HUES6 (cell line): ENCODE data around the gene EIF4G1.
A peak's percentile ranks its signal among the peaks of the same experiment; 100 is the strongest.

Source experiments
- H3K27ac ChIP-seq: 2 replicates; pipeline ENCODE4 v1.7.0; 2013; ENCODE audit warnings: low read depth, mild to moderate bottlenecking, low read length, inconsistent platforms
- H3K27me3 ChIP-seq: 2 replicates; pipeline ENCODE4 v1.6.1; 2013; ENCODE audit warnings: low read length; ENCODE audit not compliant: control insufficient read depth, insufficient read depth
- H3K36me3 ChIP-seq: 2 replicates; pipeline ENCODE4 v1.6.1; 2013; ENCODE audit warnings: low read length; ENCODE audit not compliant: control insufficient read depth, insufficient read depth
- H3K4me1 ChIP-seq: 2 replicates; pipeline ENCODE4 v1.6.1; 2013; ENCODE audit warnings: low read length; ENCODE audit not compliant: control insufficient read depth, insufficient read depth
- H3K4me3 ChIP-seq: 2 replicates; pipeline ENCODE4 v1.5.1; 2013; ENCODE audit warnings: low read depth, low read length
- H3K9ac ChIP-seq: one replicate; pipeline ENCODE4 v1.6.1; 2013; ENCODE audit warnings: mild to moderate bottlenecking, low read length
- H3K9me3 ChIP-seq: 2 replicates; pipeline ENCODE4 v1.6.1; 2013; ENCODE audit warnings: low read depth, low read length; ENCODE audit not compliant: control insufficient read depth, insufficient read depth

Gene EIF4G1

DNA sequence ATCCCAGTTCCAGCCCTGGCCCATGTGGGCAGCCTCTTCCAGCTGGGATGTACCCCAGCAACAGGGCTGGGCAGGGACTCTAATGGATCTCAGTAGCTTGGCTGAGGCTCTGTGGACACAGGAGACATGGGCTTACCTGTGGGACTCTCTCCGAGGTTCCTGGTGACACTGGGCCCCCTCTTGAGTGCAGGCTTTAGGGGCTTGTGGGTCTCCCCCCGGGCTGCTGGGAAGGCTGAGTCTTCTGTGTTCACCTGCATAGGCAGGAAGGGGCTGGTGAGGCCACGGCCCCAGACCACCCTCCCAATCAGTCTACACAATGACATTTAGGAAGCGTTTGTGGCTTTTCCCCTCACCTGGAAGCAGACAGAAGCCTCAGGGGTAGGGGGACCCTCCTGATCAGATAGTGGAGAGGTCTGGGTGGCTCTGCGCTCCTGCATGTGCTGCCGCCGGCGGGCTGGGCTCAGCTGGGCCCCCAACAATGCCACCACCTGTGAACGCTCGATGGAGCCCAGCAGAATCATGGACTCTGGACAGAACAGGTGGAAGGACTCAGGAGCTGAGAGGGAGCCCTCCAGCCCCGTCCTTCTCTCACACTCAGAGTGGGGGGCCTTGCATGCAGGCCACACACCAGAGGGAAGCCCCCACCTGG lies 38.6 kb downstream of the EIF4G1 start:
- H3K4me3 ChIP-seq: no peak overlapping the region
- no peak overlapping the region for H3K9ac ChIP-seq
- H3K4me1 ChIP-seq: peaks cover 13% of the 10 kb centered on the region; the same call in 1 of the 2 replicates
- H3K27me3 ChIP-seq: no peaks in the 10 kb centered on the region
- H3K27ac ChIP-seq: no peak overlapping the region
- H3K36me3 ChIP-seq: peaks cover 54% of the 10 kb centered on the region
- H3K9me3 ChIP-seq: no peaks in the 10 kb centered on the region

DNA sequence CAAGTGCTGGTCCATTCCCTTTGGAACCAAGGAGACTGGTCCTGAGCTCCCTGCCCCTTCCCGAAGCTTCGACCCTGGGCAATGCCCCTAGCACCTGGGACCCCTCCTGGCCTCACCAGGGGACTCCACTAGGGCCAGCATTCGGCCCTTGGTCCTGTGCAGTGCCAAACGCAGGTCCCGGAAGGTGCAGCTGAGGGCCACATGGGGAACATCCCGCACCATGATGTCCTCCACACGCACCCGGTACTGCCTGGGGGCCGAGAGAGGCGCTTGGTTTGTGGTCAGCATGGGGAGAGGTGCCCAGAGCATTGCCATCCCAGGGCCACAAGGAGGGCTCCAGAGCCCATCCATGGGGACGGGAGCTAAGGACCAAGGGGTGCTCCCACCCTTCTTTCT lies 39.1 kb downstream of the EIF4G1 start:
- Histone ChIP-seq H3K27ac (no peak overlapping the region), H3K9me3 (no peaks in the 10 kb centered on the region), H3K4me1 (peaks cover 13% of the 10 kb centered on the region; the same call in 1 of the 2 replicates), H3K27me3 (no peaks in the 10 kb centered on the region), H3K9ac (no peak overlapping the region), H3K4me3 (no peak overlapping the region), H3K36me3 (peaks cover 60% of the 10 kb centered on the region)

DNA sequence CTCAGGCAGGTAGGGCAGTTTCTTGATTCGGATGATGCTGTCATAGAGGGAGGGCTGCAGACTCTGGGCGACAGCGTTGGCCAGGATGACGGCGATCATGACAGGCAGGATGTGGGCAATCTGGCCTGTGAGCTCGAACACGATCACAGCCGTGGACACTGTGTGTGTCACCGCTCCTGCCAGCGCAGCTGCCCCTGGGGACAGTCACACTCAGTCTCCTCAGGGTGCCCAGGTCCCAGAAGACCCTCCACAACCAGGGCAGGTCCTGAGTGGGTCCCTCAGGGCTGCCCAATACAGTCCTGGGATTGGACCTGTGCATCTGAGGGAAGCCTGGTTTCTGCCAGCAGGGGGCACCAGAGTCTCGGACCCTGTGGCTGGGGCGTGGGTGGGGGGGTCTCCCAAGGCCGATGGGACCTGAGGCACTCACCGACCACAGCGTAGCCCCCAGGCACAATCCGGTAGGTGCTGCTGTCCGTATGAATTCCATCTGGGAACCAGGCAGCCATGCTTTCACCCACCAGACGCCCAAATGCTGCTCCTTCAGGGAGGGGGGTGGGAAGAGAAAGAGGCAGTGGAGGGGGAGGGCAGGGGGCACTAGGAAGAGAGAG lies 39.8 kb downstream of the EIF4G1 start:
- H3K27me3 ChIP-seq: no peaks in the 10 kb centered on the region
- no peak overlapping the region for H3K27ac ChIP-seq
- H3K4me3 ChIP-seq: no peak overlapping the region
- H3K9ac ChIP-seq: no peak overlapping the region
- peaks cover 62% of the 10 kb centered on the region for H3K36me3 ChIP-seq
- H3K4me1 ChIP-seq: peaks cover 15% of the 10 kb centered on the region; the same call in 1 of the 2 replicates
- H3K9me3 ChIP-seq: no peaks in the 10 kb centered on the region

DNA sequence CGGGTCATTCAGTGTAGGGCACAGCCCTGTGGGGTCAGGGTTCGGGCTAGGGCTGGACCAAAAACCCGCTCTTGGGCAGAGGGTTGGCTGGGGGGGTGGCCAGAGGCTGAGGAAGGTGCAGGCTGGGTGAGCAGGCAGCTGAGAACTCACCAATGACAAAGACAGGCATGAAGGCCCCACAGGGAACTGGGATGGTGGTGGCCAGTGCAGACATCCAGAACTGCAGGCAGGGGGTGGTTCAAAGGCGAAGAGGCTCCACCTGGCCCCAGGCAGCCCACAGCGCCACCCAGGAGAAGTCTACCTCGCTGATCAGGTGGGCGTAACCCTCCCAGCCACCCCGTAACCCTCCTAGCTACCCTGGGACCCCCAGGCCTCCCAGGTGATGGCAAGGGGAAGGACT lies 40.3 kb downstream of the EIF4G1 start:
- Histone ChIP-seq H3K4me3 (no peak overlapping the region), H3K27ac (no peak overlapping the region), H3K9me3 (no peaks in the 10 kb centered on the region), H3K4me1 (peaks cover 20% of the 10 kb centered on the region), H3K36me3 (peaks cover 62% of the 10 kb centered on the region), H3K27me3 (no peaks in the 10 kb centered on the region), H3K9ac (no peak overlapping the region)

DNA sequence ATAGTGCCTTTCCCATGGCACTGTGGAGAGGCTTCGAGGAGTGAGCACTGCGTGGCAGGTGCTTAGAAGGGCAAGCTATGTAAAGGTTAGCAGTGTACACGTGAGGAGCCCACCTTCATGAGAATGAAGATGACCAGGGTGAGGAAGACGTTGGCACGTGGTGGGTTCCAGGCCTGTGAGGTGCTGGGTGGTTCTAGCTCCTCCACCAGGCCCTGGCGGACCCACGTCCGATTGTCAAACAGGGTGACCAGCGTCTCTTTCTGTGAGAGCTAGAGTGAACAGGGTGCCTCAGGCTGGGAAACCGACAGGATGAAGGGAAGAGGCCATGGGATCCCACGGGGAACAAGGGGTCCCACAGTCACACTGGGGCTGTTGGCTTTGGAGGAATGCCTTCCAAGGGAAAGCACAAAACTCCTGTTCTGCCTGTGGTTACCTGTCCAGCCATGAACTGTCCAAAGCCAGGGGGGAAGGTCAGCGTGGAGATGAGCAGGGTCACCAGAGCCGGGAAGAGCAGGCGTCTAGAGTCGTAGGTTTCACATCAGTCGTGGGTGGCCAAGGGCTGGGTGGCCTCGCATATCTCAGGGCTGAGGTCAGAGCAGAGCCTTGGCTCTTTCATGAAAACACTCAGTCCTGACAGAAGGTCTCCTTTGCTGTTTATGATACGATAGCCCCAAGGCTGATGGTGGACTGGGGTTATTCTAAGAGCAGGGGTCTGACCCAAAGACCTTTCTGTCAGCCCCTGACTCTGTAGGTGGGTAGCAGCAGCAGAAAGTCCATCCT lies 41.0 kb downstream of the EIF4G1 start:
- Histone ChIP-seq H3K4me1 (peaks cover 27% of the 10 kb centered on the region), H3K9ac (no peak overlapping the region), H3K4me3 (no peak overlapping the region), H3K36me3 (peaks cover 62% of the 10 kb centered on the region), H3K27ac (no peak overlapping the region), H3K9me3 (no peaks in the 10 kb centered on the region), H3K27me3 (peaks cover 6% of the 10 kb centered on the region)

DNA sequence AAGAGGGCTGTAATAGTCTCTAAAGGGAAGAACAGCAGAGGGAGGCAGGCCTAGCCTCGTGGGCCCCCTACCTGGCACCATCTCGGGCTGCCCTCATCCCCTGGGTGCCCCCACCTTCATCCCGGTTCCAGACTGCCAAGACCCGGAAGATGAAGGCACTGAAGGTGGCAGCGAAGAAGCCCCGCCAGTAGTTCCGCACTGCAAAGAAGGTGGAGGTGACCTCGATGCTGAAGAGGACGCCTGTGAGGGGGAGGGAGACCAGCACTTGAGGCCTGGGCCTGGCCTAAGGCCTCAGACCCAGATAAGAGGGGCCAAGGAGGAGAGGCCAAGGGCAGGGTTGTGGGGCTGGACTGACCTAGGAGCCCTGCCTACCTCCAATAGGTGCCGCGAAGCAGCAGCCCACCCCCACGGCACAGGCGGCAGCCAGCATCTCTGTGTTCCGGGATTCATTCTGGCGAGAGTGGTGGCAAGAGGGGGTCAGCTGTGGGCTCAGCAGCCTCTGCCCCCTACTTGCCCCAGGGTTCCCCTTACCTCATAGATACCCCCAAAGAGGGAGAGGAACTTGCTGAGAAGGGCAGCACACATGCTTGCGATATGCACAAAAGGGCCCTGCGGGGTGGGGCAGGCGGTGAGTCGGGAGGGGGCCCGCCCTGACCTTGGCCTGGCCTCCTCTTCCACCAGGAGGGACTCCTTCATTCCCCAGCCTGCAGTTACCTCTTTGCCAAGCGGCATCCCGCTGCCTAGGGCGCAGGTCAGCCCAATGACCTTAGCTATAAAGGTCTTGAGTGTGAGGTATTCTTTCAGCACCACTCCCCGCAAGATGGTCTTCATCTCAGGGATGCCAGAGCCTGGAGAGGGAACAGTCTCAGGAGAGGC lies 43.1 kb downstream of the EIF4G1 start:
- Histone ChIP-seq H3K27me3 (peaks cover 14% of the 10 kb centered on the region), H3K4me1 (peaks cover 20% of the 10 kb centered on the region), H3K9me3 (no peaks in the 10 kb centered on the region), H3K4me3 (no peak overlapping the region), H3K27ac (no peak overlapping the region), H3K9ac (no peak overlapping the region), H3K36me3 (peaks cover 52% of the 10 kb centered on the region)

DNA sequence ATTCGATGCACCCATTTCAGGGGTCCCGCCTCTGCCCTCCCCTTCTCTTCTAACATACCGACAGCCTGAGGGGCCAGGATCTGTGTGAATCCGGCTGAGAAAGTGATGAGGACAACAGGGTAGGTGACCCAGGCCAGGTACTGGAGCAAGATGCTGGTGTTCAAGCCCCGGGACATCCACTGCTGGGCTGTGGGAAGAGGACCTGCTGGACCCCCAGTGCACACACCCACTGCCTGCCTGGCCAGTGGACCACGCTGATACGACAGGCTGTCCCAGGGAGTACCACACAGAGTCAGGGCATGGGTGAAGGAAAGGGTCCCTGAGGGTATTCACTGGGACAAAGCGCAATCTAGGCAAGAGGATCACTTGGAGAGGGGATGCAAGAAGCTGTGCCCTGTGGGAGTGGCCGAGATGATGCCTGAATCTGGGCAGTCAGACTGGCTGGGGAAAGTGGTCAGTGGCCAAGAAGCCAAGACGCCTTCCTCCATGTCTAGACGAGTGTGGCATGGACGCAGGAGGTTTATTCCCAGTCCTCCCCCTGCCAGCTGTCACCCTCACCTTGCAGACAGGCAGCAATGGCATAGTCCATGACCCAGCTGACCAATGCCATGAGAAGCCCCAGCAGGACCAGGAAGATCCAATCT lies 43.8 kb downstream of the EIF4G1 start:
- Histone ChIP-seq H3K27ac (no peak overlapping the region), H3K9me3 (no peaks in the 10 kb centered on the region), H3K36me3 (peaks cover 46% of the 10 kb centered on the region), H3K27me3 (peaks cover 14% of the 10 kb centered on the region), H3K4me1 (peaks cover 20% of the 10 kb centered on the region), H3K9ac (no peak overlapping the region), H3K4me3 (no peak overlapping the region)

DNA sequence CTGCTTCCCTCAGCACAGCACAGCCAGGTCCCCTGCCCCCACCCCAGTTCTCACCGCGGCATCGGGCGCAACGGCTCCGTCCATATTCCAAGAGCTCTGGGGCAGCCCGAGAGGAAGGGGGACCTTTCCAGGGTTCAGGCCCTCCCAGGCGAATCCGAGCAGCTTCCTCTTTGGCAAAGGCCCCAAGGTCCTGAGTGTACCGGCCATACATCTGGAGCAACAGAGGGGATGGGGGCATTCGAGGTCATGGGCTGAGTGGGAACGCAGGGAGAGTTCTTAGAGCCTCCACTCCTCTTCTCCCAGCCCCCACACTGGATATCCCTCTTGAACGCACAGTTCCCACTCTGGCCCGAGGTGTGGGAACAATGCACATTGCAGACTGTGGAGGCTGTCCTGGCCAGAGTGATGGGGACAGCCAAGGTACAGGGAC lies 44.5 kb downstream of the EIF4G1 start:
- Histone ChIP-seq H3K4me3 (no peak overlapping the region), H3K27ac (no peak overlapping the region), H3K4me1 (peaks cover 20% of the 10 kb centered on the region)

DNA sequence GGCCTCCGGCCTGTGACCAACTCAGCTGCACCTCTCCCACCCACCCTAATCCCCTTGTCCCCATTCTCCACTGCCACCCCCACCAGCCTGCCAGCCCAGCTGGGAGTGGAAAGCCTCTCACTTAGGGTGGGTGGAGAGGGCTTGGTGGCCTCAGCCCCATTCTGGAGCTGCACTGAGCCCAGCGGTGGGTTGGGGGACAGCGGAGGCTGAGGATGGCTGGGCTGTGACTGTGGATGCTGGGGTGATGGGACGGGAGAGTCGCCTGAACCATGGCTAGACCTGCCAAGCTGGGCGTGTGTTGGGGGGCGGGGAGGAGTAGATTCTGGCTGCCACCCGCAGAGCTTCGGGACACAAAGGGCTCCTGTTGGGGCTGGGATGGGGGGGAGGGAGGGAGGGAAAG lies 45.2 kb downstream of the EIF4G1 start:
- H3K4me3 ChIP-seq: peak overlapping the region; percentile 71; the same call in 1 of the 2 replicates
- H3K27ac ChIP-seq: no peak overlapping the region

More for the DNA sequence above, 44.5 kb downstream of the EIF4G1 start:
- Histone ChIP-seq H3K9ac (no peak overlapping the region), H3K27me3 (peaks cover 14% of the 10 kb centered on the region), H3K36me3 (peaks cover 39% of the 10 kb centered on the region), H3K9me3 (no peaks in the 10 kb centered on the region)

More for the DNA sequence above, 45.2 kb downstream of the EIF4G1 start:
- Histone ChIP-seq H3K9ac (no peak overlapping the region), H3K36me3 (peaks cover 41% of the 10 kb centered on the region), H3K27me3 (peaks cover 14% of the 10 kb centered on the region), H3K9me3 (no peaks in the 10 kb centered on the region), H3K4me1 (peaks cover 20% of the 10 kb centered on the region)
